ENCODE data around the gene YPEL3.

- no peak for TF ChIP-seq TAF1 (IDR thresholded peaks at IDR 0.05; ENCODE audit: borderline replicate concordance, insufficient read depth, low read length)
- no peak for TF ChIP-seq POLR2AphosphoS5 (IDR thresholded peaks at IDR 0.05; ENCODE audit: low read depth, low read length)
These were observed 43.2 kb downstream of the YPEL3 start for GRCh38 chr16:30052671-30053372.

Data from PFSK-1 (cell line).